K562 (cell line): ENCODE results near the gene ANKRD60. TPM values are rescaled to one million over a fixed set of nuclear protein-coding genes. Genes with fewer than 3 reads are reported as not detected.

ENCODE experiments used
- CCNT2 ChIP-seq: IDR thresholded peaks from 2 replicates; pipeline ENCODE4 v1.6.1; 2011; ENCODE audit warnings: borderline replicate concordance, low read depth, mild to moderate bottlenecking, moderate library complexity, mixed read lengths, low read length; ENCODE audit not compliant: insufficient read length; ENCODE audit errors: extremely low read depth
- CREM ChIP-seq: IDR thresholded peaks from 2 replicates; pipeline ENCODE4 v1.6.1; 2014; ENCODE audit warnings: antibody characterized with exemption, low read depth
- EP400 ChIP-seq: fragments of 450-650 bp; IDR thresholded peaks from 2 replicates; pipeline ENCODE4 v1.6.1; 2017; ENCODE audit warnings: antibody characterized with exemption, mild to moderate bottlenecking, moderate library complexity
- GABPA ChIP-seq: fragments of 200-800 bp; sonication (Bioruptor generic); conservative IDR thresholded peaks from 2 replicates; pipeline ENCODE4 v1.6.1; 2016; ENCODE audit warnings: low read depth, missing genetic modification characterization, missing compliant biosample characterization
- PTRF ChIP-seq: fragments of 450-650 bp; IDR thresholded peaks from 2 replicates; pipeline ENCODE4 v1.6.1; 2016; ENCODE audit warnings: mild to moderate bottlenecking, missing genetic modification characterization, missing compliant biosample characterization
- SIN3B ChIP-seq: fragments of 450-650 bp; IDR thresholded peaks from 2 replicates; pipeline ENCODE4 v1.6.1; 2017; ENCODE audit warnings: low read depth, mild to moderate bottlenecking, moderate library complexity
- SMC3 ChIP-seq: conservative IDR thresholded peaks from 2 replicates; pipeline ENCODE4 v1.6.1; 2011; ENCODE audit warnings: low read depth, low read length, improper control_type of control experiment; ENCODE audit not compliant: insufficient read depth
- TRIM28 ChIP-seq: fragments of 450-650 bp; IDR thresholded peaks from 2 replicates; pipeline ENCODE4 v1.6.1; 2017
- polyA plus RNA-seq, 8 experiments: library from polyadenylated mRNA; depleted of rRNA in 4 of 8; stranded (reverse) in 5 of 8; unstranded in 3 of 8; fragments of >200 nt; fragmentation: Nextera tagmentation in 2 of 8; fragmentation: Illumina TruSeq in 1 of 8; extraction: Ambion mirVana in 2 of 8; extraction: Trizol in 1 of 8; gene quantifications; 2 replicates each; pipeline versions ENCODE4 v1.2.1 to v1.2.3, GENCODE V29; 2011 to 2014; ENCODE audit warnings: inconsistent platforms in 1 of 8, missing spikeins in 1 of 8
- total RNA-seq, 7 experiments: library from RNA; depleted of rRNA in 6 of 7; stranded (reverse); fragments of >200 nt in 6 of 7; fragmentation: Illumina TruSeq in 2 of 7; extraction: Trizol in 2 of 7; gene quantifications; 2 replicates each; pipeline versions ENCODE4 v1.2.1 to v1.2.3, GENCODE V29; 2011 to 2021; ENCODE audit warnings: low replicate concordance in 1 of 7
- TF ChIP-seq, protein P1 (sequence below): fragments of 250-450 bp; sonication (Bioruptor Pico); IDR thresholded peaks from 2 replicates; pipeline ENCODE4 v1.4.0; 2020; ENCODE audit warnings: mild to moderate bottlenecking
- TF ChIP-seq, protein P2 (sequence below), 3 experiments: fragments of 200-800 bp in 1 of 3; fragments of 250-450 bp in 1 of 3; fragments of 450-650 bp in 1 of 3; sonication (Bioruptor Pico) in 1 of 3; sonication (Bioruptor generic) in 1 of 3; formaldehyde crosslinking in 1 of 3; IDR thresholded peaks; 2 replicates each; pipeline versions ENCODE4 v1.6.1 to v1.8.0; 2016 to 2022; ENCODE audit warnings: mild to moderate bottlenecking in 2 of 3, missing genetic modification characterization in 2 of 3, missing compliant biosample characterization in 1 of 3, moderate library complexity in 1 of 3
- TF ChIP-seq, protein P3 (sequence below): IDR thresholded peaks from 2 replicates; pipeline ENCODE4 v1.6.1; 2011; ENCODE audit warnings: borderline replicate concordance, low read depth, mild to moderate bottlenecking, moderate library complexity, low read length; ENCODE audit not compliant: insufficient read depth, poor library complexity, severe bottlenecking
- TF ChIP-seq, protein P4 (sequence below): fragments of 450-650 bp; IDR thresholded peaks from 2 replicates; pipeline ENCODE4 v1.6.1; 2017; ENCODE audit warnings: antibody characterized with exemption, mild to moderate bottlenecking

Gene ANKRD60
- total and polyA plus RNA-seq, 9 of the 15 experiments (the other 6 are each of a cell fraction or from before 2014, with no cell fraction given) = not detected

DNA sequence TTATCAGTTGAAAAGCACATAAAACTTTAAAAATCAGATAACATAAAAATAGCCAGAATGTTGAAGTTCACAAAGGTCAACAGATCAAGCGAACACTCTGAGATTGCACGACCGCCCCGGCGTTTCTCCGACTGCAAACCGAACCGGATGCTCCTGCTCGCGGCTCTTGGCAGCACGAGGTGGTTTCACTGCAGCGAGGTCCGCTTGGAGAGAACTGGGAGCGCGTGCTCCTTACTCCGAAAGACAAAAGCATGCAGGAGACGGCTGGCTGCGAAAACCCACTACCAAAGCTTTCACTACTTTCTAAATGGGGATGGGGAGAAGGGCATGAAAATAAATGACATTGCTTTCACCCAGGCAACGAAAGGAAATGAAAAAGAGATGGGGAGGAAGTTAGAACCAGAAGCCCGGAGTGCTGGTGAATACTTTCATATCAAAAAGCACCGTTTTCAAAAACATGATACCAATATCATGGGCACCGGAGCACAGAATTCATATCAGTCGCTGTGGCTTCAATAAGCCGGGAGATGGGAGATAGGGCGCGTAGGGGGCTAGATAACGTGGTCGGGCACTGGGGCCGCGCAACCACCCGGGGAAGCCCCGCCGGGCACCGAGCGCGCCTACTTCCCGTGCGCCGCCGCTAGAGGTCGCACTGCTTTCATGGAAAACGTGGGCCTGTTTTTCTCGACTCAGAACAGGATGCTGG is 8.3 kb upstream of the ANKRD60 start (continued):
- TF ChIP-seq, protein P1, sequence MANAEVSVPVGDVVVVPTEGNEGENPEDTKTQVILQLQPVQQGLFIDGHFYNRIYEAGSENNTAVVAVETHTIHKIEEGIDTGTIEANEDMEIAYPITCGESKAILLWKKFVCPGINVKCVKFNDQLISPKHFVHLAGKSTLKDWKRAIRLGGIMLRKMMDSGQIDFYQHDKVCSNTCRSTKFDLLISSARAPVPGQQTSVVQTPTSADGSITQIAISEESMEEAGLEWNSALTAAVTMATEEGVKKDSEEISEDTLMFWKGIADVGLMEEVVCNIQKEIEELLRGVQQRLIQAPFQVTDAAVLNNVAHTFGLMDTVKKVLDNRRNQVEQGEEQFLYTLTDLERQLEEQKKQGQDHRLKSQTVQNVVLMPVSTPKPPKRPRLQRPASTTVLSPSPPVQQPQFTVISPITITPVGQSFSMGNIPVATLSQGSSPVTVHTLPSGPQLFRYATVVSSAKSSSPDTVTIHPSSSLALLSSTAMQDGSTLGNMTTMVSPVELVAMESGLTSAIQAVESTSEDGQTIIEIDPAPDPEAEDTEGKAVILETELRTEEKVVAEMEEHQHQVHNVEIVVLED (CRISPR knock-in tag) = peak; percentile 39; the same call in 1 of the 2 replicates
- TF ChIP-seq SMC3 (peak; percentile 76), EP400 (peak; percentile 73), TRIM28 (0 out of 2 replicates have a peak, but pooled peaks have one; percentile 10), SIN3B (0 out of 2 replicates have a peak, but pooled peaks have one; percentile 33), PTRF (tag) (no peak), GABPA (tag) (peak; percentile 63), CREM (0 out of 2 replicates have a peak, but pooled peaks have one; percentile 6), CCNT2 (peak; percentile 57)
- TF ChIP-seq, protein P2, sequence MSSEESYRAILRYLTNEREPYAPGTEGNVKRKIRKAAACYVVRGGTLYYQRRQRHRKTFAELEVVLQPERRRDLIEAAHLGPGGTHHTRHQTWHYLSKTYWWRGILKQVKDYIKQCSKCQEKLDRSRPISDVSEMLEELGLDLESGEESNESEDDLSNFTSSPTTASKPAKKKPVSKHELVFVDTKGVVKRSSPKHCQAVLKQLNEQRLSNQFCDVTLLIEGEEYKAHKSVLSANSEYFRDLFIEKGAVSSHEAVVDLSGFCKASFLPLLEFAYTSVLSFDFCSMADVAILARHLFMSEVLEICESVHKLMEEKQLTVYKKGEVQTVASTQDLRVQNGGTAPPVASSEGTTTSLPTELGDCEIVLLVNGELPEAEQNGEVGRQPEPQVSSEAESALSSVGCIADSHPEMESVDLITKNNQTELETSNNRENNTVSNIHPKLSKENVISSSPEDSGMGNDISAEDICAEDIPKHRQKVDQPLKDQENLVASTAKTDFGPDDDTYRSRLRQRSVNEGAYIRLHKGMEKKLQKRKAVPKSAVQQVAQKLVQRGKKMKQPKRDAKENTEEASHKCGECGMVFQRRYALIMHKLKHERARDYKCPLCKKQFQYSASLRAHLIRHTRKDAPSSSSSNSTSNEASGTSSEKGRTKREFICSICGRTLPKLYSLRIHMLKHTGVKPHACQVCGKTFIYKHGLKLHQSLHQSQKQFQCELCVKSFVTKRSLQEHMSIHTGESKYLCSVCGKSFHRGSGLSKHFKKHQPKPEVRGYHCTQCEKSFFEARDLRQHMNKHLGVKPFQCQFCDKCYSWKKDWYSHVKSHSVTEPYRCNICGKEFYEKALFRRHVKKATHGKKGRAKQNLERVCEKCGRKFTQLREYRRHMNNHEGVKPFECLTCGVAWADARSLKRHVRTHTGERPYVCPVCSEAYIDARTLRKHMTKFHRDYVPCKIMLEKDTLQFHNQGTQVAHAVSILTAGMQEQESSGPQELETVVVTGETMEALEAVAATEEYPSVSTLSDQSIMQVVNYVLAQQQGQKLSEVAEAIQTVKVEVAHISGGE (CRISPR knock-in tag; IDR thresholded peaks at IDR 0.05) = peak in 1 of 3 experiments; percentile 93; a peak in 2 of 6 replicates
- TF ChIP-seq, protein P3, sequence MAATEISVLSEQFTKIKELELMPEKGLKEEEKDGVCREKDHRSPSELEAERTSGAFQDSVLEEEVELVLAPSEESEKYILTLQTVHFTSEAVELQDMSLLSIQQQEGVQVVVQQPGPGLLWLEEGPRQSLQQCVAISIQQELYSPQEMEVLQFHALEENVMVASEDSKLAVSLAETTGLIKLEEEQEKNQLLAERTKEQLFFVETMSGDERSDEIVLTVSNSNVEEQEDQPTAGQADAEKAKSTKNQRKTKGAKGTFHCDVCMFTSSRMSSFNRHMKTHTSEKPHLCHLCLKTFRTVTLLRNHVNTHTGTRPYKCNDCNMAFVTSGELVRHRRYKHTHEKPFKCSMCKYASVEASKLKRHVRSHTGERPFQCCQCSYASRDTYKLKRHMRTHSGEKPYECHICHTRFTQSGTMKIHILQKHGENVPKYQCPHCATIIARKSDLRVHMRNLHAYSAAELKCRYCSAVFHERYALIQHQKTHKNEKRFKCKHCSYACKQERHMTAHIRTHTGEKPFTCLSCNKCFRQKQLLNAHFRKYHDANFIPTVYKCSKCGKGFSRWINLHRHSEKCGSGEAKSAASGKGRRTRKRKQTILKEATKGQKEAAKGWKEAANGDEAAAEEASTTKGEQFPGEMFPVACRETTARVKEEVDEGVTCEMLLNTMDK = peak; percentile 69
- TF ChIP-seq, protein P4, sequence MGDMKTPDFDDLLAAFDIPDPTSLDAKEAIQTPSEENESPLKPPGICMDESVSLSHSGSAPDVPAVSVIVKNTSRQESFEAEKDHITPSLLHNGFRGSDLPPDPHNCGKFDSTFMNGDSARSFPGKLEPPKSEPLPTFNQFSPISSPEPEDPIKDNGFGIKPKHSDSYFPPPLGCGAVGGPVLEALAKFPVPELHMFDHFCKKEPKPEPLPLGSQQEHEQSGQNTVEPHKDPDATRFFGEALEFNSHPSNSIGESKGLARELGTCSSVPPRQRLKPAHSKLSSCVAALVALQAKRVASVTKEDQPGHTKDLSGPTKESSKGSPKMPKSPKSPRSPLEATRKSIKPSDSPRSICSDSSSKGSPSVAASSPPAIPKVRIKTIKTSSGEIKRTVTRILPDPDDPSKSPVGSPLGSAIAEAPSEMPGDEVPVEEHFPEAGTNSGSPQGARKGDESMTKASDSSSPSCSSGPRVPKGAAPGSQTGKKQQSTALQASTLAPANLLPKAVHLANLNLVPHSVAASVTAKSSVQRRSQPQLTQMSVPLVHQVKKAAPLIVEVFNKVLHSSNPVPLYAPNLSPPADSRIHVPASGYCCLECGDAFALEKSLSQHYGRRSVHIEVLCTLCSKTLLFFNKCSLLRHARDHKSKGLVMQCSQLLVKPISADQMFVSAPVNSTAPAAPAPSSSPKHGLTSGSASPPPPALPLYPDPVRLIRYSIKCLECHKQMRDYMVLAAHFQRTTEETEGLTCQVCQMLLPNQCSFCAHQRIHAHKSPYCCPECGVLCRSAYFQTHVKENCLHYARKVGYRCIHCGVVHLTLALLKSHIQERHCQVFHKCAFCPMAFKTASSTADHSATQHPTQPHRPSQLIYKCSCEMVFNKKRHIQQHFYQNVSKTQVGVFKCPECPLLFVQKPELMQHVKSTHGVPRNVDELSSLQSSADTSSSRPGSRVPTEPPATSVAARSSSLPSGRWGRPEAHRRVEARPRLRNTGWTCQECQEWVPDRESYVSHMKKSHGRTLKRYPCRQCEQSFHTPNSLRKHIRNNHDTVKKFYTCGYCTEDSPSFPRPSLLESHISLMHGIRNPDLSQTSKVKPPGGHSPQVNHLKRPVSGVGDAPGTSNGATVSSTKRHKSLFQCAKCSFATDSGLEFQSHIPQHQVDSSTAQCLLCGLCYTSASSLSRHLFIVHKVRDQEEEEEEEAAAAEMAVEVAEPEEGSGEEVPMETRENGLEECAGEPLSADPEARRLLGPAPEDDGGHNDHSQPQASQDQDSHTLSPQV = 0 out of 2 replicates have a peak, but pooled peaks have one; percentile 58
